Measurements from ENCODE around the gene AAK1.
A peak's percentile ranks its signal among the peaks of the same experiment; 100 is the strongest.

GRCh38 chr2:69559442-69560146 lies 83.9 kb downstream of the AAK1 start:
- TF ChIP-seq CTCF (IDR thresholded peaks at IDR 0.05) (peak; percentile 35 to 68 (median 58)), POLR2A (IDR thresholded peaks at IDR 0.05) (no peak)

Data from prostate gland (tissue), 2 donors.